ENCODE results near the gene TTC21A.

The TTC21A gene

GRCh38 chr3:39106851-39107387 lies 561 bp upstream of the TTC21A start:
- in situ Hi-C loops (cut with HindIII; ENCODE audit: low pct_ligation_motif_present, low sequenced_read_pairs): loop anchor here (25.0 kb wide), 1 partner anchor 180 kb away; the partner anchor contains the start of gene CX3CR1
- peak; percentile 34 for DNase-seq
- H3K27ac ChIP-seq: peak overlapping the region; percentile 91
- peak overlapping the region; percentile 88 for H3K4me3 ChIP-seq (ENCODE audit: low read depth, low read length)
- H3K27me3 ChIP-seq (replicated peaks): no peaks in the 10 kb centered on the region
- no peak for TF ChIP-seq CTCF (IDR thresholded peaks at IDR 0.05; ENCODE audit: low read depth, low read length, missing control alignments)
- peaks cover 7% of the 10 kb centered on the region for H3K36me3 ChIP-seq (replicated peaks)

GRCh38 chr3:39108200-39108710 lies 775 bp downstream of the TTC21A start:
- H3K27me3 ChIP-seq (replicated peaks): no peaks in the 10 kb centered on the region
- H3K36me3 ChIP-seq (replicated peaks): peaks cover 3% of the 10 kb centered on the region
- TF ChIP-seq CTCF (IDR thresholded peaks at IDR 0.05; ENCODE audit: low read depth, low read length, missing control alignments): no peak
- no peak overlapping the region for H3K27ac ChIP-seq
- DNase-seq: no peak
- in situ Hi-C loops (cut with HindIII; ENCODE audit: low pct_ligation_motif_present, low sequenced_read_pairs): loop anchor here (25.0 kb wide), 1 partner anchor 179 kb away; the partner anchor contains the start of gene CX3CR1
- H3K4me3 ChIP-seq (ENCODE audit: low read depth, low read length): peak overlapping the region; percentile 88

- in situ Hi-C loops (cut with HindIII; ENCODE audit: low pct_ligation_motif_present, low sequenced_read_pairs): loop anchor here (25.0 kb wide), 1 partner anchor 178 kb away; the partner anchor contains the start of gene CX3CR1
- DNase-seq: no peak
- Histone ChIP-seq H3K27ac (no peak overlapping the region), H3K27me3 (replicated peaks) (no peaks in the 10 kb centered on the region), H3K4me3 (ENCODE audit: low read depth, low read length) (no peak overlapping the region), H3K36me3 (replicated peaks) (peaks cover 3% of the 10 kb centered on the region)
- no peak for TF ChIP-seq CTCF (IDR thresholded peaks at IDR 0.05; ENCODE audit: low read depth, low read length, missing control alignments)
These were observed 1.6 kb downstream of the TTC21A start for GRCh38 chr3:39109086-39109485.

- DNase-seq: no peak
- no peak overlapping the region for H3K4me3 ChIP-seq (ENCODE audit: low read depth, low read length)
- no peaks in the 10 kb centered on the region for H3K27me3 ChIP-seq (replicated peaks)
- in situ Hi-C loops (cut with HindIII; ENCODE audit: low pct_ligation_motif_present, low sequenced_read_pairs): loop anchor here (25.0 kb wide), 1 partner anchor 177 kb away; the partner anchor contains the start of gene CX3CR1
- H3K36me3 ChIP-seq (replicated peaks): peaks cover 3% of the 10 kb centered on the region
- H3K27ac ChIP-seq: no peak overlapping the region
- TF ChIP-seq CTCF (IDR thresholded peaks at IDR 0.05; ENCODE audit: low read depth, low read length, missing control alignments): peak; percentile 19
These were observed 2.7 kb downstream of the TTC21A start for GRCh38 chr3:39110041-39110639.

- H3K36me3 ChIP-seq (replicated peaks): peaks cover 3% of the 10 kb centered on the region
- no peak for TF ChIP-seq CTCF (IDR thresholded peaks at IDR 0.05; ENCODE audit: low read depth, low read length, missing control alignments)
- no peak overlapping the region for H3K27ac ChIP-seq
- in situ Hi-C loops (cut with HindIII; ENCODE audit: low pct_ligation_motif_present, low sequenced_read_pairs): loop anchor here (25.0 kb wide), 1 partner anchor 175 kb away; the partner anchor contains the start of gene CX3CR1
- no peak for DNase-seq
- no peaks in the 10 kb centered on the region for H3K27me3 ChIP-seq (replicated peaks)
- H3K4me3 ChIP-seq (ENCODE audit: low read depth, low read length): no peak overlapping the region
These were observed 4.6 kb downstream of the TTC21A start for GRCh38 chr3:39112113-39112512.

All from brain microvascular endothelial cell (primary cell).